Adrenal gland (tissue), 5 donors: Measurements from ENCODE around the gene GPC6.

Experiments used
- POLR2A ChIP-seq, 2 donors: fragments of 450-650 bp; IDR thresholded peaks; one replicate each; pipeline ENCODE4 v1.6.1; 2017; ENCODE audit warnings: antibody characterized with exemption in 2 of 2, mild to moderate bottlenecking in 2 of 2, moderate library complexity in 1 of 2
- TF ChIP-seq, protein P1 (sequence below), 6 experiments: fragments of 450-650 bp in 4 of 6; fragments of 200-600 bp in 2 of 6; sonication (generic) in 1 of 6; IDR thresholded peaks; 1 replicate in 5 of 6; 2 replicates in 1 of 6; pipeline versions ENCODE4 v1.5.1 to v1.8.0; 2016 to 2021; ENCODE audit warnings: antibody characterized with exemption in 6 of 6, mild to moderate bottlenecking in 2 of 6, moderate library complexity in 1 of 6
- donor health status: DM: no; HTN: no; CAD: no.

DNA sequence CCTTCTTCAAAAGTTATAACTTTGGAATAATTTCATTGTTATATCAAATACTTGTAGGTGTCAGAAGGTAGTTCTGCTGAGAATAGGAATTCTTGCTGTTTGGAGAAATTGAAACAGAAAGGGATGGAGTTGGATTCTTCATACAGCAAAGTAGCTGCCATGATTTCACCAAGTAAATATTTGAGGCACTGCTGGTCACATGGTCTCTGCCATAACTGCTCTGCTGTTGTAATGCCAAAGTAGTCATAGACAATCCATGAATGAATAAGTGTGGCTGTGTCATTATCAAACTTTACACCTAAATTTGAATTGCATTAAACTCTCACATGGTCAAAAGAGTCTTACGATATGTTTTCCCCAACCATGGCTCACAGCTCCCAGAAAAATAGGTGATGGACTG, 308.6 kb downstream of the GPC6 start:
- TF ChIP-seq, protein P1, sequence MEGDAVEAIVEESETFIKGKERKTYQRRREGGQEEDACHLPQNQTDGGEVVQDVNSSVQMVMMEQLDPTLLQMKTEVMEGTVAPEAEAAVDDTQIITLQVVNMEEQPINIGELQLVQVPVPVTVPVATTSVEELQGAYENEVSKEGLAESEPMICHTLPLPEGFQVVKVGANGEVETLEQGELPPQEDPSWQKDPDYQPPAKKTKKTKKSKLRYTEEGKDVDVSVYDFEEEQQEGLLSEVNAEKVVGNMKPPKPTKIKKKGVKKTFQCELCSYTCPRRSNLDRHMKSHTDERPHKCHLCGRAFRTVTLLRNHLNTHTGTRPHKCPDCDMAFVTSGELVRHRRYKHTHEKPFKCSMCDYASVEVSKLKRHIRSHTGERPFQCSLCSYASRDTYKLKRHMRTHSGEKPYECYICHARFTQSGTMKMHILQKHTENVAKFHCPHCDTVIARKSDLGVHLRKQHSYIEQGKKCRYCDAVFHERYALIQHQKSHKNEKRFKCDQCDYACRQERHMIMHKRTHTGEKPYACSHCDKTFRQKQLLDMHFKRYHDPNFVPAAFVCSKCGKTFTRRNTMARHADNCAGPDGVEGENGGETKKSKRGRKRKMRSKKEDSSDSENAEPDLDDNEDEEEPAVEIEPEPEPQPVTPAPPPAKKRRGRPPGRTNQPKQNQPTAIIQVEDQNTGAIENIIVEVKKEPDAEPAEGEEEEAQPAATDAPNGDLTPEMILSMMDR (IDR thresholded peaks at IDR 0.05), result no peak
- TF ChIP-seq POLR2A (IDR thresholded peaks at IDR 0.05), result no peak
